ENCODE data around the gene UGDH. TPM values are rescaled to one million over a fixed set of nuclear protein-coding genes. Genes with fewer than 3 reads are reported as not detected.
A peak's percentile ranks its signal among the peaks of the same experiment; 100 is the strongest.
"Not testable (repeated sequence)": the region's sequence is repeated elsewhere in the genome, so short reads cannot be mapped to it uniquely, and the experiment has no call there.

The UGDH gene
- total and polyA plus RNA-seq, 10 of the 15 experiments (the other 5 are each of a cell fraction or from before 2014, with no cell fraction given): 11.1 to 60.3 (median 26.8) TPM

DNA sequence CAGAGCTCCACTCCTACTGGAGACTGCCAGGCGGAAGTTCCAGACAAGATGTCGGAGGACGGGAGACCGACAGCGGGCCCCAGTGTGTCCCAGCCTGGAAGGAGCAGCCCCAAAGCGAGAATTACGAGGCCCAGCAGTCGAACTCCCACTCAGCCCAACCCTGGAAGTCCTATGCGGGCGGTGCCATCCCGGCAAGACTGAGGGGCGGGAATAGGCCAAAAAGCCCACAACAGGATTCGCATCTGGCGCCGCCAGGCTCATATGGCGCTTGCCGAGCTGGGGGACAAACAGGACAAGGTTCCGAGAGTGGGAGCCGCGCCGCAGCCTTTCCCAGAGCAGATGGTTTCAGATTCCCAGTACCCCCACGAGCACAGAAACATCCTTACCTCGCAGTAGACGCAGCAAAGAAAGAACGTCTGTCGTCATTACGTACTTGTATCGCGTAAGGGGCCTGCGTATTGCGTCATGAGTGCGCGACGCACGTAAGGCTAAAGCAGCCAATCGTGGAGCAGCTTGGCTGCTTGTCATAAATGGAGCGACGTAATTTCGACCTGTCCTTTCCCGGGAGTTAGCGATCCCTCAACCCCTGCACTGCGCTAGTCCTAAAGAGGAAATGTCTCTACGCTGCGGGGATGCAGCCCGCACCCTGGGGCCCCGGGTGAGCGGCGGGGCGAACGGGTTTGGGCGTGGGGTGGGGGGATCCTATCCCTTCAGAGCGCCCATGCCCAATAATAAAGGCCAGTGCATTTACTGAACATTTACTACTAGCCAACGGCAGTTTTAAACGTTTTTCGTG is 68.5 kb downstream of the UGDH start, which contains the start of the genes LIAS and RPL9 (continued):
- TF ChIP-seq BHLHE40 (IDR thresholded peaks at IDR 0.05; ENCODE audit: borderline replicate concordance in 1 of 2, low read depth in 2 of 2, low read length in 1 of 2) (no peak; a peak in 1 of 4 replicates), MYB (IDR thresholded peaks at IDR 0.05; ENCODE audit: borderline replicate concordance, low read depth, low read length) (no peak), SIN3A (IDR thresholded peaks at IDR 0.05; ENCODE audit: low read depth, low read length) (peak; percentile 74; the same call in 1 of the 2 replicates), CHD2 (IDR thresholded peaks at IDR 0.05; ENCODE audit: borderline replicate concordance, low read depth, low read length) (peak; percentile 74; the same call in 1 of the 2 replicates), HCFC1 (IDR thresholded peaks at IDR 0.05; ENCODE audit: low read length) (peak; percentile 83), NR2F1 (conservative IDR thresholded peaks at IDR 0.05) (peak; percentile 8; the same call in 1 of the 2 replicates), EZH2 (IDR thresholded peaks at IDR 0.05; ENCODE audit: borderline replicate concordance, control insufficient read depth, low read depth, low read length) (no peak), JUNB (IDR thresholded peaks at IDR 0.05) (no peak), POU2F2 (IDR thresholded peaks at IDR 0.05; ENCODE audit: borderline replicate concordance, low read depth, low read length) (peak; percentile 88), HDGF (IDR thresholded peaks at IDR 0.05) (no peak), SRF (IDR thresholded peaks at IDR 0.05; ENCODE audit: low read depth in 2 of 2, low read length in 2 of 2) (peak in 1 of 2 experiments; percentile 82; a peak in 2 of 4 replicates)

DNA sequence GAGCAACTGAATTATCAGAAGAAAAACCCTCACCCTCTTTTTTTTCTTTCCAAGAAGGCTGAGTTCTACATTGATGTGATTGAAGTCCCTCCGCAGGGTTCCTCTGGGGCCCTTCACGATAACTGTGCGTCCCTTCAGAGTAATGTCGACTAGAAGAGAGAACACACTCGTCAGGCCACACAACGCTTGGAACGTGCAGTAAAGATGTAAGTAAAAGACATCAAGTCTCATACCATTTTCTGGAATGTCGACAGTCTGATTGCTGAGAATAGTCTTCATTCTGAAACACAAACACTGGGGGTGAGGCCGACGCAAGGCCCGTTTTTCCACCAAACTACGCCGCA is 69.1 kb downstream of the UGDH start:
- POLR2A ChIA-PET: interaction anchor here (0.5 to 2.5 kb wide), 5 partner anchors 10 to 182 kb away, joined by 3 to 9 read pairs (median 4); partner anchors contain the start of gene RFC1
- H2AFZ ChIP-seq (ENCODE audit: control insufficient read depth, low read depth, low read length); H3K9me3 ChIP-seq (replicated peaks; ENCODE audit: control insufficient read depth, insufficient read depth, low read length); in situ Hi-C loops (cut with MboI); BruUV-seq (replicated peaks); FAIRE-seq; H4K20me1 ChIP-seq (ENCODE audit: control insufficient read depth, insufficient read depth); H3K4me1 ChIP-seq (ENCODE audit: control insufficient read depth, insufficient read depth, low read length); DNase-seq (ENCODE audit: low read depth, low spot score); H3K27me3 ChIP-seq (replicated peaks in 1 of 2; ENCODE audit: control insufficient read depth in 2 of 2, insufficient read depth in 2 of 2, low read length in 1 of 2): not testable (repeated sequence)
- H3K4me2 ChIP-seq (ENCODE audit: control insufficient read depth, insufficient read depth): peak overlapping the region; percentile 92
- SMC1A ChIA-PET (ENCODE audit: uncharacterized antibody, unreplicated experiment): interaction anchor here (0.7 to 2.5 kb wide), 7 partner anchors 10 to 525 kb away, joined by 3 to 9 read pairs (median 3); no protein-coding TSS in a partner anchor
- peak overlapping the region; percentile 87 for H3K9ac ChIP-seq (ENCODE audit: control insufficient read depth, insufficient read depth, low read length)
- RAD21 ChIA-PET (ENCODE audit: unreplicated experiment): interaction anchor here (1.4 kb wide), 1 partner anchor 46 kb away, joined by 3 read pairs; no protein-coding TSS in a partner anchor
- peaks cover 57% of the 10 kb centered on the region for H3K79me2 ChIP-seq (ENCODE audit: control insufficient read depth, insufficient read depth, low read length)
- CTCF ChIA-PET: interaction anchor here (0.7 to 2.4 kb wide), 5 partner anchors 11 to 859 kb away, joined by 3 to 12 read pairs (median 3); no protein-coding TSS in a partner anchor
- H3K4me3 ChIP-seq: peak overlapping the region; percentile 94
- peak; percentile 18 for ATAC-seq
- TF ChIP-seq EED (IDR thresholded peaks at IDR 0.05; ENCODE audit: low read depth) (0 out of 2 replicates have a peak, but pooled peaks have one; percentile 3), MTA3 (IDR thresholded peaks at IDR 0.05; ENCODE audit: borderline replicate concordance, low read length) (0 out of 2 replicates have a peak, but pooled peaks have one; percentile 7)
- WGBS (ENCODE audit: insufficient coverage, insufficient replicate concordance, low lambda C conversion rate, missing lambda C conversion rate): under 1% methylated on average over 13 of the region's 13 CpGs
- intact Hi-C loops (cut with micrococcal nuclease; ENCODE audit: unreplicated experiment): loop anchor here (5.0 kb wide), 2 partner anchors 159 to 556 kb away; no protein-coding TSS in a partner anchor
- H3K36me3 ChIP-seq (ENCODE audit: control insufficient read depth in 2 of 2, insufficient read depth in 2 of 2, low read length in 1 of 2): peaks cover 4 to 36% of the 10 kb centered on the region in 2 experiments
- H3K27ac ChIP-seq (ENCODE audit: control insufficient read depth, insufficient read depth): peak overlapping the region; percentile 92

Data from GM12878 (cell line).